ENCODE results near the gene TRABD2A. TPM values are rescaled to one million over a fixed set of nuclear protein-coding genes. Genes with fewer than 3 reads are reported as not detected.

Gene TRABD2A
- total and polyA plus RNA-seq, 9 of the 15 experiments (the other 6 are each of a cell fraction or from before 2014, with no cell fraction given), result 0.07 to 0.45 (median 0.25) TPM

DNA sequence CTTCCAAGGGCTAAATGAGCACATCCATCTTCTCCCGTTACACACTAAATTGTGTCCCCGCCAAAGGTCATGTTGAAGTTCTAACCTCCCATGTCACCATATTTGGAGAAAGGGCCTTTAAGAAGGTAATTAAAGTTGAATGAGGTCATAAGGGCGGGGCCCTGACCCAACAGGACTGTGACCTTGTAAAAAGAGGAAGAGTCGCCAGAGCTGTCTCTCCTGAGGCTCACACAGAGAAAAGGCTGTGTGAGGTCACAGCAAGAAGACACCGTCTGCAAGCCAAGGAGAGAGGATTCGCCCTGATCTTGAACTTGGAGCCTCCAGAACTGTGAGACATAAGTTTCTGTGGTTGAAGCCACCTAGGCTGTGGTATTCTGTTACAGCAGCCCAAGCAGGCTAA is 24.1 kb downstream of the TRABD2A start (continued):
- TF ChIP-seq BRCA1 (IDR thresholded peaks at IDR 0.05), result no peak
- TF ChIP-seq BRCA1 (CRISPR knock-in tag; IDR thresholded peaks at IDR 0.05), result no peak
- TF ChIP-seq, protein P1, sequence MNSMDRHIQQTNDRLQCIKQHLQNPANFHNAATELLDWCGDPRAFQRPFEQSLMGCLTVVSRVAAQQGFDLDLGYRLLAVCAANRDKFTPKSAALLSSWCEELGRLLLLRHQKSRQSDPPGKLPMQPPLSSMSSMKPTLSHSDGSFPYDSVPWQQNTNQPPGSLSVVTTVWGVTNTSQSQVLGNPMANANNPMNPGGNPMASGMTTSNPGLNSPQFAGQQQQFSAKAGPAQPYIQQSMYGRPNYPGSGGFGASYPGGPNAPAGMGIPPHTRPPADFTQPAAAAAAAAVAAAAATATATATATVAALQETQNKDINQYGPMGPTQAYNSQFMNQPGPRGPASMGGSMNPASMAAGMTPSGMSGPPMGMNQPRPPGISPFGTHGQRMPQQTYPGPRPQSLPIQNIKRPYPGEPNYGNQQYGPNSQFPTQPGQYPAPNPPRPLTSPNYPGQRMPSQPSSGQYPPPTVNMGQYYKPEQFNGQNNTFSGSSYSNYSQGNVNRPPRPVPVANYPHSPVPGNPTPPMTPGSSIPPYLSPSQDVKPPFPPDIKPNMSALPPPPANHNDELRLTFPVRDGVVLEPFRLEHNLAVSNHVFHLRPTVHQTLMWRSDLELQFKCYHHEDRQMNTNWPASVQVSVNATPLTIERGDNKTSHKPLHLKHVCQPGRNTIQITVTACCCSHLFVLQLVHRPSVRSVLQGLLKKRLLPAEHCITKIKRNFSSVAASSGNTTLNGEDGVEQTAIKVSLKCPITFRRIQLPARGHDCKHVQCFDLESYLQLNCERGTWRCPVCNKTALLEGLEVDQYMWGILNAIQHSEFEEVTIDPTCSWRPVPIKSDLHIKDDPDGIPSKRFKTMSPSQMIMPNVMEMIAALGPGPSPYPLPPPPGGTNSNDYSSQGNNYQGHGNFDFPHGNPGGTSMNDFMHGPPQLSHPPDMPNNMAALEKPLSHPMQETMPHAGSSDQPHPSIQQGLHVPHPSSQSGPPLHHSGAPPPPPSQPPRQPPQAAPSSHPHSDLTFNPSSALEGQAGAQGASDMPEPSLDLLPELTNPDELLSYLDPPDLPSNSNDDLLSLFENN (IDR thresholded peaks at IDR 0.05; ENCODE audit: low read depth in 2 of 2, low read length in 2 of 2), result no peak
- no peak for TF ChIP-seq ZFP36 (IDR thresholded peaks at IDR 0.05; ENCODE audit: low read depth, low read length, partially characterized antibody)
- TF ChIP-seq POLR2AphosphoS5 (IDR thresholded peaks at IDR 0.05; ENCODE audit: control insufficient read depth, insufficient read depth, low read depth, low read length), result no peak
- TF ChIP-seq TCF3 (CRISPR knock-in tag; IDR thresholded peaks at IDR 0.05), result no peak
- no peak for TF ChIP-seq CBFA2T3 (IDR thresholded peaks at IDR 0.05)
- TF ChIP-seq PHF8 (IDR thresholded peaks at IDR 0.05; ENCODE audit: borderline replicate concordance, low read length), result no peak
- TF ChIP-seq, protein P2, sequence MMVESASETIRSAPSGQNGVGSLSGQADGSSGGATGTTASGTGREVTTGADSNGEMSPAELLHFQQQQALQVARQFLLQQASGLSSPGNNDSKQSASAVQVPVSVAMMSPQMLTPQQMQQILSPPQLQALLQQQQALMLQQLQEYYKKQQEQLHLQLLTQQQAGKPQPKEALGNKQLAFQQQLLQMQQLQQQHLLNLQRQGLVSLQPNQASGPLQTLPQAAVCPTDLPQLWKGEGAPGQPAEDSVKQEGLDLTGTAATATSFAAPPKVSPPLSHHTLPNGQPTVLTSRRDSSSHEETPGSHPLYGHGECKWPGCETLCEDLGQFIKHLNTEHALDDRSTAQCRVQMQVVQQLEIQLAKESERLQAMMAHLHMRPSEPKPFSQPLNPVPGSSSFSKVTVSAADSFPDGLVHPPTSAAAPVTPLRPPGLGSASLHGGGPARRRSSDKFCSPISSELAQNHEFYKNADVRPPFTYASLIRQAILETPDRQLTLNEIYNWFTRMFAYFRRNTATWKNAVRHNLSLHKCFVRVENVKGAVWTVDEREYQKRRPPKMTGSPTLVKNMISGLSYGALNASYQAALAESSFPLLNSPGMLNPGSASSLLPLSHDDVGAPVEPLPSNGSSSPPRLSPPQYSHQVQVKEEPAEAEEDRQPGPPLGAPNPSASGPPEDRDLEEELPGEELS (CRISPR knock-in tag; IDR thresholded peaks at IDR 0.05; ENCODE audit: borderline replicate concordance), result no peak
- TF ChIP-seq, protein P3, sequence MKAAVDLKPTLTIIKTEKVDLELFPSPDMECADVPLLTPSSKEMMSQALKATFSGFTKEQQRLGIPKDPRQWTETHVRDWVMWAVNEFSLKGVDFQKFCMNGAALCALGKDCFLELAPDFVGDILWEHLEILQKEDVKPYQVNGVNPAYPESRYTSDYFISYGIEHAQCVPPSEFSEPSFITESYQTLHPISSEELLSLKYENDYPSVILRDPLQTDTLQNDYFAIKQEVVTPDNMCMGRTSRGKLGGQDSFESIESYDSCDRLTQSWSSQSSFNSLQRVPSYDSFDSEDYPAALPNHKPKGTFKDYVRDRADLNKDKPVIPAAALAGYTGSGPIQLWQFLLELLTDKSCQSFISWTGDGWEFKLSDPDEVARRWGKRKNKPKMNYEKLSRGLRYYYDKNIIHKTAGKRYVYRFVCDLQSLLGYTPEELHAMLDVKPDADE (conservative IDR thresholded peaks at IDR 0.05; ENCODE audit: control insufficient read depth, low read depth, low read length), result no peak
- peak; percentile 58; the same call in 1 of the 2 replicates for TF ChIP-seq MTA3 (IDR thresholded peaks at IDR 0.05; ENCODE audit: borderline replicate concordance)
- TF ChIP-seq, protein P4, sequence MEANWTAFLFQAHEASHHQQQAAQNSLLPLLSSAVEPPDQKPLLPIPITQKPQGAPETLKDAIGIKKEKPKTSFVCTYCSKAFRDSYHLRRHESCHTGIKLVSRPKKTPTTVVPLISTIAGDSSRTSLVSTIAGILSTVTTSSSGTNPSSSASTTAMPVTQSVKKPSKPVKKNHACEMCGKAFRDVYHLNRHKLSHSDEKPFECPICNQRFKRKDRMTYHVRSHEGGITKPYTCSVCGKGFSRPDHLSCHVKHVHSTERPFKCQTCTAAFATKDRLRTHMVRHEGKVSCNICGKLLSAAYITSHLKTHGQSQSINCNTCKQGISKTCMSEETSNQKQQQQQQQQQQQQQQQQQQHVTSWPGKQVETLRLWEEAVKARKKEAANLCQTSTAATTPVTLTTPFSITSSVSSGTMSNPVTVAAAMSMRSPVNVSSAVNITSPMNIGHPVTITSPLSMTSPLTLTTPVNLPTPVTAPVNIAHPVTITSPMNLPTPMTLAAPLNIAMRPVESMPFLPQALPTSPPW (CRISPR knock-in tag; IDR thresholded peaks at IDR 0.05), result peak; percentile 43; the same call in 1 of the 2 replicates
- TF ChIP-seq, protein P5, sequence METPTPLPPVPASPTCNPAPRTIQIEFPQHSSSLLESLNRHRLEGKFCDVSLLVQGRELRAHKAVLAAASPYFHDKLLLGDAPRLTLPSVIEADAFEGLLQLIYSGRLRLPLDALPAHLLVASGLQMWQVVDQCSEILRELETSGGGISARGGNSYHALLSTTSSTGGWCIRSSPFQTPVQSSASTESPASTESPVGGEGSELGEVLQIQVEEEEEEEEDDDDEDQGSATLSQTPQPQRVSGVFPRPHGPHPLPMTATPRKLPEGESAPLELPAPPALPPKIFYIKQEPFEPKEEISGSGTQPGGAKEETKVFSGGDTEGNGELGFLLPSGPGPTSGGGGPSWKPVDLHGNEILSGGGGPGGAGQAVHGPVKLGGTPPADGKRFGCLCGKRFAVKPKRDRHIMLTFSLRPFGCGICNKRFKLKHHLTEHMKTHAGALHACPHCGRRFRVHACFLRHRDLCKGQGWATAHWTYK (CRISPR knock-in tag; IDR thresholded peaks at IDR 0.05), result no peak
- peak; percentile 97 for TF ChIP-seq SPI1 (IDR thresholded peaks at IDR 0.05; ENCODE audit: borderline replicate concordance, low read depth, low read length)
- TF ChIP-seq TCFL5 (CRISPR knock-in tag; conservative IDR thresholded peaks at IDR 0.05), result no peak
- no peak for TF ChIP-seq CCNT2 (IDR thresholded peaks at IDR 0.05; ENCODE audit: borderline replicate concordance, extremely low read depth, insufficient read length, low read depth, low read length)
